ENCODE data around the gene ABCB9.
A peak's percentile ranks its signal among the peaks of the same experiment; 100 is the strongest.
"Not testable (repeated sequence)": the region's sequence is repeated elsewhere in the genome, so short reads cannot be mapped to it uniquely, and the experiment has no call there.

ABCB9 gene

GRCh38 chr12:122963941-122964265, 2.4 kb downstream of the ABCB9 start:
- no peak for DNase-seq (ENCODE audit: low spot score)

GRCh38 chr12:122961531-122962329, 4.5 kb downstream of the ABCB9 start:
- DNase-seq (ENCODE audit: low spot score): no peak

GRCh38 chr12:122960193-122960569, 6.1 kb downstream of the ABCB9 start:
- no peak for DNase-seq (ENCODE audit: low spot score)

GRCh38 chr12:122959566-122960192, 6.6 kb downstream of the ABCB9 start:
- DNase-seq (ENCODE audit: low spot score): no peak

- DNase-seq (ENCODE audit: low spot score): no peak
Measured at GRCh38 chr12:122958198-122958888, 7.9 kb downstream of the ABCB9 start.

- no peak for DNase-seq (ENCODE audit: low spot score)
Measured at GRCh38 chr12:122956035-122956434, 10.2 kb downstream of the ABCB9 start.

GRCh38 chr12:122955156-122955555, 11.1 kb downstream of the ABCB9 start:
- no peak for DNase-seq (ENCODE audit: low spot score)

GRCh38 chr12:122951979-122952892, 14.0 kb downstream of the ABCB9 start:
- DNase-seq (ENCODE audit: low spot score): peak; percentile 77

- peak; percentile 32 for DNase-seq (ENCODE audit: low spot score)
Measured at GRCh38 chr12:122951406-122951805, 14.9 kb downstream of the ABCB9 start.

GRCh38 chr12:122949816-122950675, 16.2 kb downstream of the ABCB9 start:
- no peak for DNase-seq (ENCODE audit: low spot score)

- no peak for DNase-seq (ENCODE audit: low spot score)
Measured at GRCh38 chr12:122949405-122949804, 16.9 kb downstream of the ABCB9 start.

- no peak for DNase-seq (ENCODE audit: low spot score)
Measured at GRCh38 chr12:122948605-122949004, 17.7 kb downstream of the ABCB9 start.

- DNase-seq (ENCODE audit: low spot score): no peak
Measured at GRCh38 chr12:122947352-122947792, 18.9 kb downstream of the ABCB9 start.

GRCh38 chr12:122946690-122947341, 19.4 kb downstream of the ABCB9 start:
- peak; percentile 89 for DNase-seq (ENCODE audit: low spot score)

- no peak for DNase-seq (ENCODE audit: low spot score)
Measured at GRCh38 chr12:122944605-122945592, 21.4 kb downstream of the ABCB9 start.

GRCh38 chr12:122943196-122943595, 23.1 kb downstream of the ABCB9 start:
- DNase-seq (ENCODE audit: low spot score): no peak

GRCh38 chr12:122942637-122943036, 23.6 kb downstream of the ABCB9 start:
- DNase-seq (ENCODE audit: low spot score): no peak

- not testable (repeated sequence) for DNase-seq (ENCODE audit: low spot score)
Measured at GRCh38 chr12:122941351-122941750, 24.9 kb downstream of the ABCB9 start.

GRCh38 chr12:122939125-122939524, 27.1 kb downstream of the ABCB9 start:
- DNase-seq (ENCODE audit: low spot score): no peak

All from activated CD4-positive, alpha-beta T cell treated with anti-CD3 and anti-CD28 coated beads, Interleukin-2, Interleukin-4, amounts not matched to agents 100 ng/mL and 50 ng/mL, durations not matched to agents 16 hours and 8 hours (primary cell).